NB4 (cell line): ENCODE results near the gene PPFIA1.

Source experiments
- CTCF ChIP-seq: IDR thresholded peaks from one replicate; pipeline ENCODE4 v1.5.1; 2012; ENCODE audit warnings: low read depth, low read length
- MYC ChIP-seq: IDR thresholded peaks from 2 replicates; pipeline ENCODE4 v1.6.1; 2011; ENCODE audit warnings: low read depth, low read length
- POLR2A ChIP-seq: IDR thresholded peaks from 2 replicates; pipeline ENCODE4 v1.6.1; 2011; ENCODE audit warnings: mild to moderate bottlenecking; ENCODE audit not compliant: insufficient read length; ENCODE audit errors: extremely low read depth

- TF ChIP-seq CTCF (no peak), POLR2A (no peak), MYC (no peak)
These were observed 111.7 kb downstream of the PPFIA1 start for GRCh38 chr11:70381872-70382861.
